ENCODE measurements around the gene CEP250. TPM values are rescaled to one million over a fixed set of nuclear protein-coding genes. Genes with fewer than 3 reads are reported as not detected.

CEP250 gene
- total and polyA plus RNA-seq, 2 of the 4 experiments (the other 2 are of a cell fraction) = 22.7 to 35.1 TPM

- no peak for ATAC-seq (ENCODE audit: low read depth)
- intact Hi-C loops (cut with micrococcal nuclease) = no loop called here
- dilution Hi-C loops (cut with HindIII; ENCODE audit: low sequenced_read_pairs, unreplicated experiment) = no loop called here
- H3K4me3 ChIP-seq (ENCODE audit: insufficient read depth, low read depth, low read length) = no peak overlapping the region
- no peak overlapping the region for H3K27ac ChIP-seq (ENCODE audit: insufficient read depth, low read length)
- no peak overlapping the region for H2BK15ac ChIP-seq (ENCODE audit: low read depth, low read length)
- ChIA-PET CTCF (interaction anchor here (0.9 kb wide), 1 partner anchor 13 kb away, joined by 3 read pairs; no protein-coding TSS in a partner anchor), POLR2A (ENCODE audit: unreplicated experiment) (no interaction called here)
- H2AK5ac ChIP-seq (ENCODE audit: low read depth, low read length) = no peak overlapping the region
- H2BK5ac ChIP-seq (ENCODE audit: low read depth, low read length, poor library complexity, severe bottlenecking) = no peak overlapping the region
- H4K8ac ChIP-seq (ENCODE audit: low read depth in 2 of 2, low read length in 2 of 2) = no peak overlapping the region
- no peak overlapping the region for H3K14ac ChIP-seq (replicated peaks; ENCODE audit: low read depth, low read length)
- no peak overlapping the region for H4K5ac ChIP-seq (ENCODE audit: low read depth, low read length)
- H2BK20ac ChIP-seq (ENCODE audit: low read depth, low read length) = no peak overlapping the region
- H3K36me3 ChIP-seq (ENCODE audit: control insufficient read depth, insufficient read depth, low read length) = peaks cover 29% of the 10 kb centered on the region
- H2AFZ ChIP-seq (replicated peaks; ENCODE audit: low read length, poor library complexity) = no peak overlapping the region
- H3K9ac ChIP-seq (ENCODE audit: low read depth, low read length) = no peak overlapping the region
- no peak overlapping the region for H3K56ac ChIP-seq (ENCODE audit: extremely low read depth, insufficient read depth, low read length)
- peaks cover 13% of the 10 kb centered on the region for H3K4me1 ChIP-seq (ENCODE audit: control insufficient read depth, insufficient read depth, low read length)
- WGBS, 2 experiments (ENCODE audit: extremely low coverage in 2 of 2, insufficient read length in 1 of 2) = 89% methylated on average over 1 of the region's 6 CpGs; no CpG with 5 or more reads in 1 of the 2 experiments
- no peak overlapping the region for H3K4ac ChIP-seq (ENCODE audit: low read depth, low read length)
- peaks cover 7% of the 10 kb centered on the region; the same call in 1 of the 2 replicates for H4K20me1 ChIP-seq (ENCODE audit: insufficient read depth, low read length)
- no peak overlapping the region for H3K4me2 ChIP-seq (ENCODE audit: low read depth, low read length)
- no peaks in the 10 kb centered on the region for H3K9me3 ChIP-seq (ENCODE audit: control insufficient read depth, insufficient read depth, low read length)
- H3K23ac ChIP-seq (ENCODE audit: low read depth, low read length) = no peak overlapping the region
- no peak for TF ChIP-seq RAD21 (IDR thresholded peaks at IDR 0.05; ENCODE audit: low read length)
- no peak for TF ChIP-seq MAZ (IDR thresholded peaks at IDR 0.05; ENCODE audit: borderline replicate concordance, low read depth, low read length)
- no peak for TF ChIP-seq MAFK (IDR thresholded peaks at IDR 0.05; ENCODE audit: low read depth, low read length)
- TF ChIP-seq POLR2A (IDR thresholded peaks at IDR 0.05; ENCODE audit: low read depth, low read length) = no peak
- TF ChIP-seq MXI1 (IDR thresholded peaks at IDR 0.05; ENCODE audit: borderline replicate concordance, low read depth, low read length) = no peak
- no peak for TF ChIP-seq CHD1 (IDR thresholded peaks at IDR 0.05; ENCODE audit: low read depth, low read length)
- TF ChIP-seq CEBPB (IDR thresholded peaks at IDR 0.05; ENCODE audit: low read depth, low read length) = no peak
- no peak for TF ChIP-seq CTCF (conservative IDR thresholded peaks at IDR 0.05; ENCODE audit: low read depth, low read length)
- no peak for TF ChIP-seq NFE2L2 (IDR thresholded peaks at IDR 0.05; ENCODE audit: low read depth, low read length)
- TF ChIP-seq SMC3 (IDR thresholded peaks at IDR 0.05; ENCODE audit: low read depth, low read length) = no peak
- no peak for TF ChIP-seq RCOR1 (IDR thresholded peaks at IDR 0.05; ENCODE audit: insufficient replicate concordance, low read length)
- TF ChIP-seq RFX5 (IDR thresholded peaks at IDR 0.05; ENCODE audit: low read depth, low read length) = no peak
- TF ChIP-seq, protein P1, sequence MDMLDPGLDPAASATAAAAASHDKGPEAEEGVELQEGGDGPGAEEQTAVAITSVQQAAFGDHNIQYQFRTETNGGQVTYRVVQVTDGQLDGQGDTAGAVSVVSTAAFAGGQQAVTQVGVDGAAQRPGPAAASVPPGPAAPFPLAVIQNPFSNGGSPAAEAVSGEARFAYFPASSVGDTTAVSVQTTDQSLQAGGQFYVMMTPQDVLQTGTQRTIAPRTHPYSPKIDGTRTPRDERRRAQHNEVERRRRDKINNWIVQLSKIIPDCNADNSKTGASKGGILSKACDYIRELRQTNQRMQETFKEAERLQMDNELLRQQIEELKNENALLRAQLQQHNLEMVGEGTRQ (IDR thresholded peaks at IDR 0.05; ENCODE audit: low read depth, low read length) = no peak
- TF ChIP-seq FOS (IDR thresholded peaks at IDR 0.05; ENCODE audit: low read depth, low read length) = no peak
- TF ChIP-seq, protein P2, sequence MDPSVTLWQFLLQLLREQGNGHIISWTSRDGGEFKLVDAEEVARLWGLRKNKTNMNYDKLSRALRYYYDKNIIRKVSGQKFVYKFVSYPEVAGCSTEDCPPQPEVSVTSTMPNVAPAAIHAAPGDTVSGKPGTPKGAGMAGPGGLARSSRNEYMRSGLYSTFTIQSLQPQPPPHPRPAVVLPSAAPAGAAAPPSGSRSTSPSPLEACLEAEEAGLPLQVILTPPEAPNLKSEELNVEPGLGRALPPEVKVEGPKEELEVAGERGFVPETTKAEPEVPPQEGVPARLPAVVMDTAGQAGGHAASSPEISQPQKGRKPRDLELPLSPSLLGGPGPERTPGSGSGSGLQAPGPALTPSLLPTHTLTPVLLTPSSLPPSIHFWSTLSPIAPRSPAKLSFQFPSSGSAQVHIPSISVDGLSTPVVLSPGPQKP (IDR thresholded peaks at IDR 0.05; ENCODE audit: borderline replicate concordance, low read depth, low read length) = no peak
- TF ChIP-seq BHLHE40 (IDR thresholded peaks at IDR 0.05; ENCODE audit: low read depth, low read length) = no peak
- no TSS peak for BruUV-seq (replicated peaks)
- no peak overlapping the region for H2AK9ac ChIP-seq (replicated peaks; ENCODE audit: low read depth, low read length, poor library complexity)
- H3K27me3 ChIP-seq (ENCODE audit: control insufficient read depth, insufficient read depth, low read length) = no peaks in the 10 kb centered on the region
- peaks cover 0 to 22% of the 10 kb centered on the region in 2 experiments for H3K79me1 ChIP-seq (ENCODE audit: low read depth in 1 of 2, low read length in 2 of 2)
- peaks cover 7% of the 10 kb centered on the region for H3K9me1 ChIP-seq (ENCODE audit: insufficient read depth, low read length)
- in situ Hi-C loops (cut with MboI; ENCODE audit: low sequenced_read_pairs) = no loop called here
- no peak overlapping the region for H2BK120ac ChIP-seq (ENCODE audit: low read depth, low read length)
- no peak overlapping the region for H3K18ac ChIP-seq (ENCODE audit: low read depth, low read length)
- no peak overlapping the region for H4K91ac ChIP-seq (ENCODE audit: insufficient read depth, low read depth, low read length)
- DNase-seq = no peak
These were observed 10.6 kb downstream of the CEP250 start for GRCh38 chr20:35465976-35466375.
